ENCODE results near the gene AMELX. TPM values are rescaled to one million over a fixed set of nuclear protein-coding genes. Genes with fewer than 3 reads are reported as not detected.

AMELX gene
- total RNA-seq: not detected

DNA sequence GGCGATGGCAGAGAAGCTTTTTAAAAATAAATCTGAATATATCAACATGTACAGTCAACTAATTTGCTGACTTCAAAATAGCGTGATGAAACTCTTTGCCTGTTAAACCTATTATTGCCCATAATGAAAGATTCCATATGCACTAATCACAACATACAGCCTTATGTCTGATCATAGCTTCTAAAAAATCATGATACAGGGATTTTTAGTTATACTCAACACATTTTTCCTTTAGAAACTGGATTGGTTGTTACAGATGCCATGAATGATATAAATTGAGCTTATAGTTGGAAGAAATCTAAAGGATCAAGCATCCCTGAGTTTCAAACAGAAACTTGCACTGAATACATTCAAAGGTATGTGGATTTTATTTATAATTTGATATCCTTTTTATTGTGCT is at the start of gene AMELX:
Gene AMELX, plus strand, starts transcription at position 301 of the 400 bp plus-strand sequence. CDS start 1,376 bp downstream, outside the sequence.
- TF ChIP-seq, protein P1, sequence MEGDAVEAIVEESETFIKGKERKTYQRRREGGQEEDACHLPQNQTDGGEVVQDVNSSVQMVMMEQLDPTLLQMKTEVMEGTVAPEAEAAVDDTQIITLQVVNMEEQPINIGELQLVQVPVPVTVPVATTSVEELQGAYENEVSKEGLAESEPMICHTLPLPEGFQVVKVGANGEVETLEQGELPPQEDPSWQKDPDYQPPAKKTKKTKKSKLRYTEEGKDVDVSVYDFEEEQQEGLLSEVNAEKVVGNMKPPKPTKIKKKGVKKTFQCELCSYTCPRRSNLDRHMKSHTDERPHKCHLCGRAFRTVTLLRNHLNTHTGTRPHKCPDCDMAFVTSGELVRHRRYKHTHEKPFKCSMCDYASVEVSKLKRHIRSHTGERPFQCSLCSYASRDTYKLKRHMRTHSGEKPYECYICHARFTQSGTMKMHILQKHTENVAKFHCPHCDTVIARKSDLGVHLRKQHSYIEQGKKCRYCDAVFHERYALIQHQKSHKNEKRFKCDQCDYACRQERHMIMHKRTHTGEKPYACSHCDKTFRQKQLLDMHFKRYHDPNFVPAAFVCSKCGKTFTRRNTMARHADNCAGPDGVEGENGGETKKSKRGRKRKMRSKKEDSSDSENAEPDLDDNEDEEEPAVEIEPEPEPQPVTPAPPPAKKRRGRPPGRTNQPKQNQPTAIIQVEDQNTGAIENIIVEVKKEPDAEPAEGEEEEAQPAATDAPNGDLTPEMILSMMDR (IDR thresholded peaks at IDR 0.05; ENCODE audit: low read depth): no peak

DNA sequence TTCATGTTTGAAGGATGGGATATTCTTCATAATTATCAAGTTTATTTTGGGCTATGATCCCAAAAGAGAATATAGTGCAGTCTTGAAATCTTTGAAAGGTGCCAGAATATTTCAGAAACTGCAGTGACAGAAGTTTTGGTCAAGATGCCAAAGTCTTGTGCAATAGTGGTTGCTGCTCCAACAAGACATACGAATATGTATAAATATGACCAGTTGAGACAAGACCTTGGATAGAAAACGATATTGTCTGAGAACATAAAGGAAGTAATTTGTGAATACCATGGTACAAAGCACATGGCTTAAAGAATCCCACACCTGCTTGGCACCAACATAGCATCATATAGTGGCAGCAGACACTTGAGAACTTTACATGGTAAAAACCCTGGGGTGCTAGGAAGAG is 48.6 kb upstream of the AMELX start:
- TF ChIP-seq, protein P1 (IDR thresholded peaks at IDR 0.05; ENCODE audit: low read depth): no peak

DNA sequence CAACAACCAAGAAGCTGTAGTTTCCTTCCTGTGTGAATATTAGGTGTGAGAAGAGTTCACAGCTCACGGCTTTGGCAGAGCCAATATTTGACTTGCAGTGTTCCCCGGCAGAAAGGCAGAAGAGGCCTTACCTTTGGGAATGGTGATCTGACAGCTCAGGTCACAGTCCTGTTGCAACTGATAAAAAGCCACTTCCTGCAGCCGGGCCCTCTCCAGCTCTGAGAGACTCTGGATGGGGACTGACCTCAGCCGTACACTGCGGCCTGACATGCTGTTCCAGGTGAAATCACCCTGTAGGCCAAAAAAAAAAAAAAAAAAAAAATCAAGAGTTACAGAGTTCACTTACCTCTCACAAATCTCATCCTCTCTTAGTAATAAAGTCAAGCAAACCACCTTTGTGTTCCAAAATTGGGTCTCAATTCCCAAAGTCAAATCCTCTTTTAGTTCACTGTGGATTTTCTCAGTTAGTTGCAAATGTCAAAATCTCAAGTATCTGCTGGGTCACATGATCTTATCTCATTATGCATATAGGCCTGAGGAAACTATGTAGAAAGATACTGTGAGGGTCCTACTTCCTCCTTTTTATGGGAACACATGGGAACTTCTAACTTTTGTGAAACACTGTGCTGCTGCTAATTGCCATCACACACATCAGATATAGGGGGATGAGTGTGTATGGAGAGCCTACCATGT is 38.6 kb upstream of the AMELX start:
- TF ChIP-seq, protein P1 (IDR thresholded peaks at IDR 0.05; ENCODE audit: low read depth): no peak

DNA sequence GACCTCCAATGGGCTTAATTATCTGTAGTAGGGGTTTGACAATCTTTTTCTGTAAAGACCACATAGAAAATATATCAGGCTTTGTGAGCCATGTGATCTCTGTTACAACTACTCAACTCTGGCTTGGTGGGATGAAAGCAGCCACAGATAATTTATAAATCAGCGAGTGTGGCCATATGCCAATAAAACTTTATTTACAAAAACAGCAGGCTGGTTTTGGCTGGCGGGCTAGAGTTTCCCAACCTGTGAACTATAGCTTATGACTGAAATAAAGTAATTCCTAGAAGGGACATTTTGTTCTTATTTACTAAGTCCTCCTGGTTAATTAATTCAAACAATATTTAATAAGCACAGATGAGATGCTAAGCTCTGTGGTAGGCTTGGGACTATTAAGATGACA is 35.9 kb upstream of the AMELX start:
- TF ChIP-seq, protein P1 (IDR thresholded peaks at IDR 0.05; ENCODE audit: low read depth): no peak

DNA sequence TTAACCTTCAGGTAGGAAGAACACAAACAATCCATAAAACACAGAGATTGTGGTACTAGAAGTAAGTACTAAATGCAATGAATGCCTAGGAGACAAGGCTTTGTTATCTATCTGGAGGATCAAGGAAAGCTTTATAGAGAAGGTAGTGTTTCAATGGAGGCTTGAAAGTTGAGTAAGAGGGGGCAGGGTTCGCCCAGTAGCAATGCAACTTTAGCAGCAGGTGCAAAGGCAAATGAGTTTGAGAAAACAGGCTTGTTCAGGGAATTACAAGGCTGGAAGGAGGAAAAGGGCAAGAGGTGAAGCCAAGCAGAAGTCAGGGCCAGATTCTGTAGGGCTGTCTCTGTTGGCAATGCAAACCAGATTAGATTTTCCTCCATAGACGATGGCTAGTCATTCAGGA is 35.5 kb upstream of the AMELX start:
- TF ChIP-seq, protein P1 (IDR thresholded peaks at IDR 0.05; ENCODE audit: low read depth): no peak

- TF ChIP-seq, protein P1 (IDR thresholded peaks at IDR 0.05; ENCODE audit: low read depth): no peak
These were observed 33.8 kb upstream of the AMELX start for GRCh38 chrX:11259437-11259836.

DNA sequence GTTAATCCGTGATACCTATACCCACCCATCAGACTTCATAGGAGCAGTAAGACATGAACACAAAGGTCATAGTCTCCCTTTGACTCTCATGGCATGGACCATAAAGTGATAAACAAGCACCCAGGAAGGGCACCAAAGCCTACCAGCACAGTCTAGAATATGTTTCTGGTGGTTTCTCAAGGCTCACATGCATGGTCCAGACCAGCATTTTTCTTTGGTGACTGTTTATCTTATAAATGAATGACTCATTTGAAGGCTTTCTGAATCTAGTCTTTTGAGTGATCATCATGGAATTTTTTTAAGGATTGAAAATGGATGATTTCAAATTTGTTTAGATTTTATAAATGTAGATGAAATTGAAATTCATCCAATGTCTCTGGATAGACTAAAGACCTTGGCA is 32.0 kb upstream of the AMELX start:
- TF ChIP-seq, protein P1 (IDR thresholded peaks at IDR 0.05; ENCODE audit: low read depth): no peak
